HG03108 (cell line): ENCODE results near the gene HSFY2.
"Not testable (repeated sequence)": the region's sequence is repeated elsewhere in the genome, so short reads cannot be mapped to it uniquely, and the experiment has no call there.

Experiments
- ATAC-seq: cut with Tn5 transposase; IDR thresholded peaks from one replicate; pipeline ENCODE4 v1.9.1; 2021; ENCODE audit warnings: moderate library complexity; ENCODE audit not compliant: unreplicated experiment

Gene HSFY2

GRCh38 chrY:18773635-18774034 lies at the start of gene HSFY2:
TSS of gene HSFY2 (minus strand) at chrY:18773735. CDS start at chrY:18773618, 117 bp downstream.
- ATAC-seq, result not testable (repeated sequence)

- not testable (repeated sequence) for ATAC-seq
These were observed 42.2 kb upstream of the HSFY2 start for GRCh38 chrY:18815751-18816150.

GRCh38 chrY:18788757-18789406 lies 15.3 kb upstream of the HSFY2 start:
- not testable (repeated sequence) for ATAC-seq

- ATAC-seq, result not testable (repeated sequence)
These were observed 19.5 kb downstream of the HSFY2 start for GRCh38 chrY:18754077-18754476.

GRCh38 chrY:18753133-18753815 lies 20.3 kb downstream of the HSFY2 start:
- not testable (repeated sequence) for ATAC-seq

GRCh38 chrY:18723714-18724113 lies 49.8 kb downstream of the HSFY2 start:
- not testable (repeated sequence) for ATAC-seq
